ENCODE measurements around the gene PCDHGB3.
"Not testable (repeated sequence)": the region's sequence is repeated elsewhere in the genome, so short reads cannot be mapped to it uniquely, and the experiment has no call there.

The PCDHGB3 gene

DNA sequence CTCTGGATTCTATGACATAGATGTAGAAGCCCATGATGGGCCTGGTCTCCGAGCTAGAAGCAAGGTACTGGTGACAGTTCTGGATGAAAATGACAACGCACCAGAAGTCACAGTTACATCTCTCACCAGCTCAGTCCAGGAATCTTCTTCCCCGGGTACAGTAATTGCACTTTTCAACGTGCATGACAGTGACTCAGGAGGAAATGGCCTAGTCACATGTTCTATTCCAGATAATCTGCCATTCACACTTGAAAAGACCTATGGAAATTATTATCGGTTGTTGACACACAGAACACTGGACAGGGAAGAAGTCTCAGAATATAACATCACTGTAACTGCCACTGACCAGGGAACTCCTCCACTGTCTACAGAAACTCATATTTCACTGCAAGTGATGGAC, 13.9 kb upstream of the PCDHGB3 start:
- in situ Hi-C loops (cut with HindIII; ENCODE audit: low sequenced_read_pairs) = no loop called here

DNA sequence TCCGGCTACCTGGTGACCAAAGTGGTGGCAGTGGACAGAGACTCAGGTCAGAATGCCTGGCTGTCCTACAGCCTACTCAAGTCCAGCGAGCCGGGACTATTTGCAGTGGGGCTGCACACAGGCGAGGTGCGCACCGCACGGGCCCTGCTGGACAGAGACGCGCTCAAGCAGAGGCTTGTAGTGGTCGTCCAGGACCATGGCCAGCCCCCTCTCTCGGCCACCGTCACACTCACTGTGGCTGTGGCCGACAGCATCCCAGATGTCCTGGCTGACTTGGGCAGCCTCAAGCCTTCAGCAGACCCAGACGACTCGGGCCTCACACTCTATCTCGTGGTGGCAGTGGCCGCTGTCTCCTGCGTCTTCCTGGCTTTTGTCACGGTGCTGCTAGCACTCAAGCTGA, 13.1 kb upstream of the PCDHGB3 start:
- in situ Hi-C loops (cut with HindIII; ENCODE audit: low sequenced_read_pairs) = no loop called here

DNA sequence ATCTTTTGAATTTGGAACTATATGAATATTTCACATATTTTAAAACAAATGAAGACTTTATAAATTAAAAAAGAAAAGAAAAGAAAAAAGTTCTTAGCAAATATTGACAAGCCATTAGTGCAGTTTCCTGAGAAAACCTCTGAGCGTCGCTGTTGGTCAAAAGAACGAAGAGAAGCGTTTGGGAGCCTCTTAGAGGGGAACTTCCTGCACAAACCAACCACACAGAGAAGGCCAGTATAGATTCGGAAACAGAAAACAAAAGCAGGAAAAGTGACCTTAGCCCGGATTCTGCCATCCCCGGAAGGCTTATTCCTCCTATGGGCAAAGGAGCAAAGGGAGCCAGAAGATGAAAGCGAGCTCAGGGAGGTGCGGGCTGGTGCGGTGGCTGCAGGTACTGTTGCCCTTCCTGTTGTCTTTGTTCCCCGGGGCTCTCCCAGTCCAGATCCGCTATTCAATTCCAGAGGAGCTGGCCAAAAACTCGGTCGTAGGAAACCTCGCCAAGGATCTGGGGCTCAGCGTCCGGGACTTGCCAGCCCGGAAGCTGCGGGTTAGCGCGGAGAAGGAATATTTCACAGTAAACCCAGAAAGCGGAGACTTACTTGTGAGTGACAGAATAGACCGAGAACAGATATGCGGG, 10.1 kb upstream of the PCDHGB3 start, which contains the start of gene PCDHGB2:
Gene PCDHGB2 (plus strand): TSS at position 205 of the 637 bp plus-strand sequence. CDS start 142 bp downstream, at position 347.
- in situ Hi-C loops (cut with HindIII; ENCODE audit: low sequenced_read_pairs) = no loop called here

DNA sequence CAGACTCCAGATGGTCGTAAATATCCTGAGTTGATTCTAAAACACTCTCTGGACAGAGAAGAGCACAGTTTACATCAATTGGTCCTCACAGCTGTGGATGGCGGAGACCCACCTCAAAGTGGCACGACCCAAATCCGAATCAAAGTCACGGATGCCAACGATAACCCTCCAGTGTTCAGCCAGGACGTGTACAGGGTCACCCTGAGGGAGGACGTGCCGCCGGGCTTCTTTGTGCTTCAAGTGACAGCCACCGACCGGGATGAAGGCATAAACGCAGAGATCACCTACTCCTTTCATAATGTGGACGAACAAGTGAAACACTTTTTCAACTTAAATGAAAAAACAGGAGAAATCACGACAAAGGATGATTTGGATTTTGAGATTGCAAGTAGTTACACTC, 9.4 kb upstream of the PCDHGB3 start:
- in situ Hi-C loops (cut with HindIII; ENCODE audit: low sequenced_read_pairs) = no loop called here

DNA sequence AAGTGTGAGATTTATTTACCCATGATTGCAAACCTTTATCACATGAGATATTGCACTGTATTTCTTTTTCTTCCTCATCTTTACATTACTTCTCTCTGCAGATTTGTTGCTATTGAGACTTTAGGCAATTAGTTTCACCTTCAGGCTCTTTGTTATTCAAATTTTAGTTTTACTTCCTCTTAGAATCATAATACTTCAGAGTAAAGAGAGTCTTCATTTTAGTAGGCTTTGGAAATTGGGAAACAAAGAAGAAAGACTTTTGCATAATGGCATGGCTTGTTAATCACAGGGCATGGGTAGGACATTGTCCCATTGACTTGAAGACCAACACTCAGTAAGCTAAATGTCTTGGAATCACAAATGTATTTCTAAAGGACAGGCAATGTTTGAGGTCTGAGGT, 7.3 kb upstream of the PCDHGB3 start:
- in situ Hi-C loops (cut with HindIII; ENCODE audit: low sequenced_read_pairs) = no loop called here

DNA sequence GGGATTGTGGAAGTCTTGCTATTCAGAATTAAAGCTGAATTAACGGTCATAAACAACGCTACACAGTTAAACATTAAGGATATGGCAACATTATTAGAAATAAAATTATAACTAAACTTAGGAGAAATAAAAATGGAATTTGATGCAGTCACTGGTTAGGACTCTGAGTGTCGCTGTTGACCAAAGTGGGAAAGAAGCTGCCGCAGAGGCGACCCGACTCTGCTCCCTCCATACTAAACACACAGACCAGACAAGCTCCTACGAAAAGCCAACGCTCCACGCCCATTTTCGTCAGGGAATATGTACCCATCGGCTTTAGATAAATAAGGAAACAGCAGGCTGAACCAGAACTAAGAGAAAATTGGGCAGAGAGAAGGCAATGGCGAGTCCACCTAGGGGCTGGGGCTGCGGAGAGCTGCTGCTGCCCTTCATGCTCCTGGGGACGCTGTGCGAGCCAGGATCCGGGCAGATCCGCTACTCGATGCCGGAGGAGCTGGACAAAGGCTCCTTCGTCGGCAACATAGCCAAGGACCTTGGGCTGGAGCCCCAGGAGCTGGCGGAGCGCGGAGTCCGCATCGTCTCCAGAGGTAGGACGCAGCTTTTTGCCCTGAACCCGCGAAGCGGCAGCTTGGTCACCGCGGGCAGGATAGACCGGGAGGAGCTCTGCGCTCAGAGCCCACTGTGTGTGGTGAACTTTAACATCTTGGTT, 5.9 kb upstream of the PCDHGB3 start, which contains the start of gene PCDHGA5:
Gene PCDHGA5 (plus strand): TSS at position 211 of the 709 bp plus-strand sequence. CDS start 169 bp downstream, at position 380.
- in situ Hi-C loops (cut with HindIII; ENCODE audit: low sequenced_read_pairs) = no loop called here

DNA sequence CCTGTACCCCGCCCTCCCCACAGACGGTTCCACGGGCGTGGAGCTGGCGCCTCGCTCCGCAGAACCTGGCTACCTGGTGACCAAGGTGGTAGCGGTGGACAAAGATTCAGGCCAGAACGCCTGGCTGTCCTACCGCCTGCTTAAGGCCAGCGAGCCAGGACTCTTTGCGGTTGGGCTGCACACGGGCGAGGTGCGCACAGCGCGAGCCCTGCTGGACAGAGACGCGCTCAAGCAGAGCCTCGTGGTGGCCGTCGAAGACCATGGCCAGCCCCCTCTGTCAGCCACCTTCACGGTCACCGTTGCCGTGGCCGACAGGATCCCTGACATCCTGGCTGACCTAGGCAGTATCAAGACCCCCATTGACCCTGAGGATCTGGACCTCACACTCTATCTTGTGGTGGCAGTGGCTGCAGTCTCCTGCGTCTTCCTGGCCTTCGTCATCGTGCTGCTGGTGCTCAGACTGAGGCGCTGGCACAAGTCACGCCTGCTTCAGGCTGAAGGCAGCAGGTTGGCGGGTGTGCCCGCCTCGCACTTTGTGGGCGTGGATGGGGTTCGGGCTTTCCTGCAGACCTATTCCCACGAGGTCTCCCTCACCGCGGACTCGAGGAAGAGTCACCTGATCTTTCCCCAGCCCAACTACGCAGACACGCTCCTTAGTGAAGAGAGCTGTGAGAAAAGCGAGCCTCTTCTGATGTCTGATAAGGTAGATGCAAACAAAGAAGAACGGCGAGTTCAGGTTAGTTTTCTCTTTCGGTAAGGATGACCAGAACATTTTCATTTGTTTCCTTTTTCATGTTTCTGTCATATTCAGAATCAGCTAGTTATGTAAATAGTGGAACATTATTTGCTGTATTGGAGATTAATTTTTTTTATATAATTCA, 3.8 kb upstream of the PCDHGB3 start:
- in situ Hi-C loops (cut with HindIII; ENCODE audit: low sequenced_read_pairs) = no loop called here

DNA sequence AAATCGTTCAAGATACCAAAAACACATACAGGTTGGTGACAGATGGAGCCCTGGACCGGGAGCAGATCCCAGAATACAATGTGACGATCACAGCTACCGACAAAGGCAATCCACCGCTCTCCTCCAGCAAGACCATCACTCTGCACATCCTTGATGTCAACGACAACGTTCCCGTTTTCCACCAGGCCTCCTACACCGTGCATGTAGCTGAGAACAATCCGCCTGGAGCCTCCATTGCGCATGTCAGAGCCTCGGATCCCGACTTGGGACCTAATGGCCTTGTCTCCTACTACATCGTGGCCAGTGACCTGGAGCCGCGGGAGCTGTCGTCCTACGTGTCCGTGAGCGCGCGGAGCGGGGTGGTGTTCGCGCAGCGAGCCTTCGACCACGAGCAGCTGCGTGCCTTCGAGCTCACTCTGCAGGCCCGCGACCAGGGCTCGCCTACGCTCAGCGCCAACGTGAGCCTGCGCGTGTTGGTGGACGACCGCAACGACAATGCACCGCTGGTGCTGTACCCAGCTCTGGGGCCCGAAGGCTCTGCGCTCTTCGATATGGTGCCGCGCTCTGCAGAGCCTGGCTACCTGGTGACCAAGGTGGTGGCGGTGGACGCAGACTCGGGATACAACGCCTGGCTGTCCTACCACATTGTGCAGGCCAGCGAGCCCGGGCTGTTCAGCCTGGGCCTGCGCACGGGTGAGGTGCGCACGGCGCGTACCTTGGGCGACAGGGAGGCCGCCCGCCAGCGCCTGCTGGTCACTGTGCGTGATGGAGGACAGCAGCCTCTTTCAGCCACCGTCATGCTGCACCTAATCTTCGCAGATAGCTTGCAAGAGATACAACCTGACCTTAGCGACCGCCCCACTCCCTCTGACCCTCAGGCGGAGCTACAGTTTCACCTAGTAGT, 1.8 kb downstream of the PCDHGB3 start:
- in situ Hi-C loops (cut with HindIII; ENCODE audit: low sequenced_read_pairs) = no loop called here

DNA sequence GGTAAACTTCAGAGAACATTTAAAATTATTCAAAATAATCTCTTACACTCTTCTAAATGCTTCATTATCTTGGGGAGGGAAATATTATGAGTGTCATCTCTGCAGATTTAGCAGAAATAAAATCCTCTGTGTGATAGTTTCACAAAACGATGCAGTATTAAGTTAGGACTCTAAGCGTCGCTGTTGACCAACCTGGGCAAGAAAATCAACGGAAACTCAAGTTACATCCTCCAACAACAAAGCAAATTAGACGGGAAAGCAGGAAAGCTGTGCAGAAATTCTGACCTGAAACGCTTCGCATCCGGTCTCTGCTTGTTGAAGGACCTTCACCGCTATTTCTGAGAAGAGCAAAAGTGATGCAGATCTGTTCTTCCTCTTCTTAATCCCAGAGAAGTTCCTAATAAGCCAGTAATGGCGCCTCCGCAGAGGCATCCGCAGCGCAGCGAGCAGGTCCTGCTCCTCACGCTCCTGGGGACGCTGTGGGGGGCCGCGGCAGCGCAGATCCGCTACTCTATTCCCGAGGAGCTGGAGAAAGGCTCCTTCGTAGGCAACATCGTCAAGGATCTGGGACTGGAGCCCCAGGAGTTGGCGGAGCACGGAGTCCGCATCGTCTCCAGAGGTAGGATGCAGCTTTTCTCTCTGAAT, 3.8 kb downstream of the PCDHGB3 start, which contains the start of gene PCDHGA6:
Gene PCDHGA6 (plus strand): TSS at position 219 of the 645 bp plus-strand sequence. CDS start 193 bp downstream, at position 412.
- in situ Hi-C loops (cut with HindIII; ENCODE audit: low sequenced_read_pairs) = no loop called here

DNA sequence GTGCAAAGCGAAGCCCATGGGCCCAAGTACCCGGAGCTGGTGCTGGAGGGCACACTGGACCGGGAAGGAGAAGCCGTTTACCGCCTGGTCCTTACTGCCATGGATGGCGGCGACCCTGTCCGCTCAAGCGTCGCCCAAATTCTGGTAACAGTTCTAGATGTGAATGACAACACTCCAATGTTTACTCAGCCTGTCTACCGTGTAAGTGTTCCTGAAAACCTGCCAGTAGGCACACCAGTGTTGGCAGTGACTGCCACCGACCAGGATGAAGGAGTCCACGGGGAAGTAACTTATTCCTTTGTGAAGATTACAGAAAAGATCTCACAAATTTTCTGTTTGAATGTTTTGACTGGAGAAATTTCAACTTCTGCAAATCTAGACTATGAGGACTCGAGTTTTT, 4.6 kb downstream of the PCDHGB3 start:
- in situ Hi-C loops (cut with HindIII; ENCODE audit: low sequenced_read_pairs) = no loop called here

DNA sequence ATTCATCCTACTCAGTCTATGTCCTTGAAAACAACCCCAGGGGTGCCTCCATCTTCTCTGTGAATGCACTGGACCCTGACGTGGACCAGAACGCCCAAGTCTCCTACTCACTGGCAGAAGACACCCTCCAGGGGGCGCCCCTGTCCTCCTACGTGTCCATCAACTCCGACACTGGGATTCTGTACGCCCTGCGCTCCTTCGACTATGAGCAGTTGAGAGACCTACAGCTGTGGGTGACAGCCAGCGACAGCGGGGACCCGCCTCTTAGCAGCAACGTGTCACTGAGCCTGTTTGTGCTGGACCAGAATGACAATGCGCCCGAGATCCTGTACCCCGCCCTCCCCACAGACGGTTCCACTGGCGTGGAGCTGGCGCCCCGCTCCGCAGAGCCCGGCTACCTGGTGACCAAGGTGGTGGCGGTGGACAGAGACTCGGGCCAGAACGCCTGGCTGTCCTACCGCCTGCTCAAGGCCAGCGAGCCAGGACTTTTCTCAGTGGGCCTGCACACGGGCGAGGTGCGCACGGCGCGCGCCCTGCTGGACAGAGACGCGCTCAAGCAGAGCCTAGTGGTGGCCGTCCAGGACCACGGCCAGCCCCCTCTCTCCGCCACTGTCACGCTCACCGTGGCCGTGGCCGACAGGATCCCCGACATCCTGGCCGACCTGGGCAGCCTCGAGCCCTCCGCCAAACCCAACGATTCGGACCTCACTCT, 5.6 kb downstream of the PCDHGB3 start:
- in situ Hi-C loops (cut with HindIII; ENCODE audit: low sequenced_read_pairs) = not testable (repeated sequence)

DNA sequence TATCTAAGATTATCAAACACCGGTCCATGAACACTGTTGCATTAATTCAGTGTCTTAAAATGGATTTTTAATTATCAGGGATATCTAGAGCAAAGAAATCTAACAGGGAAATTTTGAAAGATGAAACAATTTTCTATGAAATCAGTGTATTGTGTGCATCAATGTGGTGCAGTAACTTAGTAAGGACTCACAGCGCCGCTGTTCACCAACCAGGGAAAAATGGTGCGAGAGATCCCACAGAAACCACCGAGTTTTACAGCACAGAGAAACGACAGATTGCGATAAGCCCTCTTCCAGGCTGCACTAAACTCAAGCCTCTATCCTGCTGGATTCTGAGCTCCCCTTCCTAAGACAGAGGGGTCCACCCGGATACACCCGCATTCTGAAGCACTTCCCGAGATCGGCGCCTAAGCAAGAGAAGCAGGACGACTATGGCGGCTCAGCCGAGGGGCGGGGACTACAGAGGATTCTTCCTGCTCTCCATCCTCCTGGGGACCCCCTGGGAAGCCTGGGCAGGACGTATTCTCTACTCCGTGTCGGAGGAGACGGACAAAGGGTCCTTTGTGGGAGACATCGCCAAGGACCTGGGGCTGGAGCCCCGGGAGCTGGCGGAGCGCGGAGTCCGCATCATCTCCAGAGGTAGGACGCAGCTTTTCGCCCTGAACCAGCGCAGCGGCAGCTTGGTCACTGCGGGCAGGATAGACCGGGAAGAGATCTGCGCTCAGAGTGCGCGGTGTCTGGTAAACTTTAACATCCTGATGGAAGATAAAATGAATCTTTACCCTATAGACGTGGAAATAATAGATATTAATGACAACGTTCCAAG, 12.6 kb downstream of the PCDHGB3 start, which contains the start of gene PCDHGA7:
Gene PCDHGA7 (plus strand): TSS at position 274 of the 826 bp plus-strand sequence. CDS start 158 bp downstream, at position 432.
- in situ Hi-C loops (cut with HindIII; ENCODE audit: low sequenced_read_pairs) = no loop called here

DNA sequence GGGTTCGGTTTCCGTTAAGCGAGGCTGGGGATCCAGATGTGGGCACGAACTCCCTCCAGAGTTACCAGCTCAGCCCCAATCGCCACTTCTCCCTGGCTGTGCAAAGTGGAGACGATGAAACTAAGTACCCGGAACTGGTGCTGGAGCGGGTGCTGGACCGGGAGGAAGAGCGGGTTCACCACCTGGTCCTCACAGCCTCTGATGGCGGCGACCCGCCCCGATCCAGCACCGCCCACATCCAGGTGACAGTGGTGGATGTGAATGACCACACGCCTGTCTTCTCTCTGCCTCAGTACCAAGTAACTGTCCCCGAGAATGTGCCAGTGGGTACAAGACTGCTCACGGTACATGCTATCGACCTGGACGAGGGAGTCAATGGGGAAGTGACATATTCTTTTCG, 13.3 kb downstream of the PCDHGB3 start:
- in situ Hi-C loops (cut with HindIII; ENCODE audit: low sequenced_read_pairs) = no loop called here

DNA sequence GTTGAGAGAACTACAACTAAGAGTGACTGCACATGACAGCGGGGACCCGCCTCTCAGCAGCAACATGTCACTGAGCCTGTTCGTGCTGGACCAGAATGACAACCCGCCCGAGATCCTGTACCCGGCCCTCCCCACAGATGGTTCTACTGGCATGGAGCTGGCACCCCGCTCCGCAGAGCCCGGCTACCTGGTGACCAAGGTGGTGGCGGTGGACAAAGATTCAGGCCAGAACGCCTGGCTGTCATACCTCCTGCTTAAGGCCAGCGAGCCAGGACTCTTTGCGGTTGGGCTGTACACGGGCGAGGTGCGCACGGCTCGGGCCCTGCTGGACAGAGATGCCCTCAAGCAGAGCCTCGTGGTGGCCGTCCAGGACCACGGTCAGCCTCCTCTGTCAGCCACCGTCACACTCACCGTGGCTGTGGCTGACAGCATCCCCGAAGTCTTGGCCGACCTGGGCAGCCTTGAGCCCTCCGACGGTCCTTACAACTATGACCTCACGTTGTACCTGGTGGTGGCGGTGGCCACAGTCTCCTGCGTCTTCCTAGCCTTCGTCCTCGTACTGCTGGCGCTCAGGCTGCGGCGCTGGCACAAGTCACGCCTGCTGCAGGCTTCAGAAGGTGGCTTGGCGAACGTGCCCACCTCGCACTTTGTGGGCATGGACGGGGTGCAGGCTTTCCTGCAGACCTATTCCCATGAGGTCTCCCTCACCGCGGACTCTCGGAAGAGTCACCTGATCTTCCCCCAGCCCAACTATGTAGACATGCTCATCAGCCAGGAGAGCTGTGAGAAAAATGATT, 14.6 kb downstream of the PCDHGB3 start:
- in situ Hi-C loops (cut with HindIII; ENCODE audit: low sequenced_read_pairs) = no loop called here

DNA sequence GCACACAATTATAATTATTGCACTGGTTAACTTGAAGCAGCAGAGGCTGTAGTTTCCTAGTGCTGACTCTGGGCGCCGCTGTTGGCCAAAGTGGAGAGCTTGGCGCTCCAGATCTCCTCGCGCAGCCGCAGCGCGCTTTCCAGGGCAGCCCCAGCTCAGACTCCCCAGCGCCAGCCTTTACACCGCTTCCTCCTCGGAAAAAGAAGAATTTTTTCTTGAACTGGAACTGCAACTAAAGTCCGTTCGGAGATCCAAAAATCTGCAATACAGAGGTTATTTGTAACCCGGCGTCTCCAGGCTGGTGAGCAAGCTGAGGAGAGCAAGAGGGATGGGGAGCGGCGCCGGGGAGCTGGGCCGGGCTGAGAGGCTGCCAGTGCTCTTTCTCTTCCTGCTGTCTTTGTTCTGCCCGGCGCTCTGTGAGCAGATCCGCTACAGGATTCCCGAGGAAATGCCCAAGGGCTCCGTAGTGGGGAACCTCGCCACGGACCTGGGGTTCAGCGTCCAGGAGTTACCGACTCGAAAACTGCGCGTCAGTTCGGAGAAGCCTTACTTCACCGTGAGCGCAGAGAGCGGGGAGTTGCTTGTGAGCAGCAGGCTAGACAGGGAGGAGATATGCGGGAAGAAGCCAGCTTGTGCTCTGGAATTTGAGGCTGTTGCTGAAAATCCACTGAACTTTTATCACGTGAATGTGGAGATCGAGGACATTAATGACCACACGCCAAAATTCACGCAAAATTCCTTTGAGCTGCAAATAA, 17.7 kb downstream of the PCDHGB3 start, which contains the start of gene PCDHGB4:
Gene PCDHGB4 (plus strand): TSS at position 142 of the 755 bp plus-strand sequence. CDS start 187 bp downstream, at position 329.
- in situ Hi-C loops (cut with HindIII; ENCODE audit: low sequenced_read_pairs) = not testable (repeated sequence)

DNA sequence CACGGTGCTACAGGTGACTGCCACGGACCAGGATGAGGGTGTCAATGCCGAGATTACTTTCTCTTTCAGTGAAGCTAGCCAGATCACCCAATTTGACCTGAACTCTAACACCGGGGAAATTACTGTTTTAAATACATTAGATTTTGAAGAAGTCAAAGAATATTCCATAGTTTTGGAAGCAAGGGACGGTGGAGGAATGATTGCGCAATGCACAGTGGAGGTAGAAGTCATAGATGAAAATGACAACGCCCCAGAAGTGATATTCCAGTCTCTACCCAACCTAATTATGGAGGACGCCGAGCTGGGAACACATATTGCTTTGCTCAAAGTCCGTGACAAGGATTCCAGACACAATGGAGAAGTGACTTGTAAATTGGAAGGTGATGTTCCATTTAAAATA, 18.6 kb downstream of the PCDHGB3 start:
- in situ Hi-C loops (cut with HindIII; ENCODE audit: low sequenced_read_pairs) = no loop called here

Measured in DLD1 (cell line).